Measurements from ENCODE around the gene RCAN2. TPM values are rescaled to one million over a fixed set of nuclear protein-coding genes. Genes with fewer than 3 reads are reported as not detected.

The RCAN2 gene
- polyA plus RNA-seq, 1 donor from 2014 or later = 37.4 TPM

GRCh38 chr6:46473881-46474280 is 17.4 kb downstream of the RCAN2 start:
- Histone ChIP-seq H3K79me2 (replicated peaks; ENCODE audit: insufficient read depth, low read length) (no peaks in the 10 kb centered on the region), H3K27ac (ENCODE audit: low read length) (no peak overlapping the region), H3K4me2 (ENCODE audit: low read length) (no peak overlapping the region), H3K9ac (ENCODE audit: low read length) (no peak overlapping the region), H3K36me3 (ENCODE audit: insufficient read depth, low read length) (no peaks in the 10 kb centered on the region), H3K9me3 (ENCODE audit: low read length) (no peaks in the 10 kb centered on the region), H2AFZ (ENCODE audit: low read depth, low read length) (no peak overlapping the region), H3K27me3 (ENCODE audit: insufficient read depth, low read depth, low read length) (no peaks in the 10 kb centered on the region), H3F3A (ENCODE audit: insufficient read depth, low read length, poor library complexity, severe bottlenecking) (no peaks in the 10 kb centered on the region), H3K4me3 (ENCODE audit: low read length) (no peak overlapping the region), H4K20me1 (ENCODE audit: insufficient read depth) (no peaks in the 10 kb centered on the region), H3K9me2 (ENCODE audit: insufficient read depth, low read length) (no peaks in the 10 kb centered on the region)
- TF ChIP-seq POLR2AphosphoS5 (IDR thresholded peaks at IDR 0.05) = no peak
- TF ChIP-seq RAD21 (conservative IDR thresholded peaks at IDR 0.05) = no peak
- TF ChIP-seq SMC3 (conservative IDR thresholded peaks at IDR 0.05; ENCODE audit: poor library complexity) = no peak
- no peak for TF ChIP-seq TAF1 (IDR thresholded peaks at IDR 0.05; ENCODE audit: low read depth)

GRCh38 chr6:46472243-46472642 is 19.0 kb downstream of the RCAN2 start:
- no peaks in the 10 kb centered on the region for H3K27me3 ChIP-seq (ENCODE audit: insufficient read depth, low read depth, low read length)
- H3K9me3 ChIP-seq (ENCODE audit: low read length) = no peaks in the 10 kb centered on the region
- H3K9ac ChIP-seq (ENCODE audit: low read length) = no peak overlapping the region
- no peak overlapping the region for H3K4me2 ChIP-seq (ENCODE audit: low read length)
- no peaks in the 10 kb centered on the region for H3K79me2 ChIP-seq (replicated peaks; ENCODE audit: insufficient read depth, low read length)
- TF ChIP-seq REST (IDR thresholded peaks at IDR 0.05; ENCODE audit: borderline replicate concordance) = no peak
- TF ChIP-seq MXI1 (conservative IDR thresholded peaks at IDR 0.05; ENCODE audit: poor library complexity, severe bottlenecking) = no peak
- TF ChIP-seq EZH2 (IDR thresholded peaks at IDR 0.05; ENCODE audit: borderline replicate concordance, insufficient read depth, low read length, poor library complexity, severe bottlenecking) = no peak
- no peak for TF ChIP-seq EP300 (conservative IDR thresholded peaks at IDR 0.05; ENCODE audit: poor library complexity, severe bottlenecking)
- TF ChIP-seq TAF1 (IDR thresholded peaks at IDR 0.05; ENCODE audit: low read depth) = no peak
- no peak for TF ChIP-seq CTCF (IDR thresholded peaks at IDR 0.05; ENCODE audit: poor library complexity, severe bottlenecking)
- TF ChIP-seq RAD21 (conservative IDR thresholded peaks at IDR 0.05) = no peak
- no peaks in the 10 kb centered on the region for H3K9me2 ChIP-seq (ENCODE audit: insufficient read depth, low read length)
- no peaks in the 10 kb centered on the region for H4K20me1 ChIP-seq (ENCODE audit: insufficient read depth)
- H3K36me3 ChIP-seq (ENCODE audit: insufficient read depth, low read length) = no peaks in the 10 kb centered on the region
- no peak overlapping the region for H3K27ac ChIP-seq (ENCODE audit: low read length)
- H3F3A ChIP-seq (ENCODE audit: insufficient read depth, low read length, poor library complexity, severe bottlenecking) = no peaks in the 10 kb centered on the region
- no peak overlapping the region for H2AFZ ChIP-seq (ENCODE audit: low read depth, low read length)
- no peak overlapping the region for H3K4me3 ChIP-seq (ENCODE audit: low read length)

GRCh38 chr6:46469021-46469420 is 22.2 kb downstream of the RCAN2 start:
- no peaks in the 10 kb centered on the region for H3K36me3 ChIP-seq (ENCODE audit: insufficient read depth, low read length)
- no peak for TF ChIP-seq EP300 (conservative IDR thresholded peaks at IDR 0.05; ENCODE audit: poor library complexity, severe bottlenecking)
- TF ChIP-seq SMC3 (conservative IDR thresholded peaks at IDR 0.05; ENCODE audit: poor library complexity) = no peak
- TF ChIP-seq POLR2AphosphoS5 (IDR thresholded peaks at IDR 0.05) = no peak
- no peak for TF ChIP-seq TAF1 (IDR thresholded peaks at IDR 0.05; ENCODE audit: low read depth)
- no peak for TF ChIP-seq CTCF (IDR thresholded peaks at IDR 0.05; ENCODE audit: poor library complexity, severe bottlenecking)
- no peak for TF ChIP-seq MXI1 (conservative IDR thresholded peaks at IDR 0.05; ENCODE audit: poor library complexity, severe bottlenecking)
- no peak for TF ChIP-seq EZH2 (IDR thresholded peaks at IDR 0.05; ENCODE audit: borderline replicate concordance, insufficient read depth, low read length, poor library complexity, severe bottlenecking)
- no peak for TF ChIP-seq REST (IDR thresholded peaks at IDR 0.05; ENCODE audit: borderline replicate concordance)
- no peak for TF ChIP-seq RAD21 (conservative IDR thresholded peaks at IDR 0.05)
- no peaks in the 10 kb centered on the region for H4K20me1 ChIP-seq (ENCODE audit: insufficient read depth)
- no peaks in the 10 kb centered on the region for H3F3A ChIP-seq (ENCODE audit: insufficient read depth, low read length, poor library complexity, severe bottlenecking)
- no peak overlapping the region for H3K27ac ChIP-seq (ENCODE audit: low read length)
- no peaks in the 10 kb centered on the region for H3K9me2 ChIP-seq (ENCODE audit: insufficient read depth, low read length)
- no peak overlapping the region for H3K4me2 ChIP-seq (ENCODE audit: low read length)
- H3K79me2 ChIP-seq (replicated peaks; ENCODE audit: insufficient read depth, low read length) = no peaks in the 10 kb centered on the region
- no peak overlapping the region for H3K9ac ChIP-seq (ENCODE audit: low read length)
- H2AFZ ChIP-seq (ENCODE audit: low read depth, low read length) = no peak overlapping the region
- H3K4me3 ChIP-seq (ENCODE audit: low read length) = no peak overlapping the region
- no peaks in the 10 kb centered on the region for H3K9me3 ChIP-seq (ENCODE audit: low read length)
- H3K27me3 ChIP-seq (ENCODE audit: insufficient read depth, low read depth, low read length) = no peaks in the 10 kb centered on the region
